Astrocyte (in vitro differentiated cells and primary cell): ENCODE measurements around the gene PPP1R12C. TPM values are rescaled to one million over a fixed set of nuclear protein-coding genes. Genes with fewer than 3 reads are reported as not detected.

Source experiments
- DNase-seq: peaks from one replicate; pipeline ENCODE4 v3.0.0-alpha.2; 2010; ENCODE audit warnings: low read depth
- FAIRE-seq: peaks from 2 replicates; lab custom pipeline; 2011; peaks lifted over from hg19 to GRCh38; lab: Jason Lieb, UNC
- H2AFZ ChIP-seq: 2 replicates; pipeline ENCODE4 v1.6.0; 2012; ENCODE audit warnings: low read depth, low read length, inconsistent platforms
- H3K27ac ChIP-seq: 2 replicates; pipeline ENCODE4 v1.5.1; 2011; ENCODE audit warnings: low read depth, low read length, inconsistent platforms
- H3K27me3 ChIP-seq: 2 replicates; pipeline ENCODE4 v1.6.0; 2011; ENCODE audit warnings: low read length, inconsistent platforms; ENCODE audit not compliant: insufficient read depth
- H3K36me3 ChIP-seq: 2 replicates; pipeline ENCODE4 v1.5.1; 2011; ENCODE audit warnings: low read length, inconsistent platforms; ENCODE audit not compliant: insufficient read depth
- H3K4me1 ChIP-seq: 2 replicates; pipeline ENCODE4 v1.5.1; 2011; ENCODE audit warnings: low read length, inconsistent platforms; ENCODE audit not compliant: insufficient read depth
- H3K4me2 ChIP-seq: 2 replicates; pipeline ENCODE4 v1.6.0; 2012; ENCODE audit warnings: low read length, inconsistent platforms
- H3K4me3 ChIP-seq: 2 replicates; pipeline ENCODE4 v1.5.1; 2011; ENCODE audit warnings: low read depth, mild to moderate bottlenecking, low read length, inconsistent platforms; ENCODE audit not compliant: insufficient read depth
- H3K79me2 ChIP-seq: 2 replicates; pipeline ENCODE4 v1.6.0; 2012; ENCODE audit warnings: mild to moderate bottlenecking, low read length, inconsistent platforms; ENCODE audit not compliant: insufficient read depth
- H3K9ac ChIP-seq: 2 replicates; pipeline ENCODE4 v1.6.0; 2012; ENCODE audit warnings: mild to moderate bottlenecking, low read length, inconsistent platforms
- H3K9me3 ChIP-seq: 2 replicates; pipeline ENCODE4 v1.5.1; 2012; ENCODE audit warnings: low read depth, mild to moderate bottlenecking, low read length, inconsistent platforms; ENCODE audit not compliant: insufficient read depth
- H4K20me1 ChIP-seq: 2 replicates; pipeline ENCODE4 v1.6.0; 2012; ENCODE audit warnings: low read length, inconsistent platforms; ENCODE audit not compliant: insufficient read depth
- H3K27ac Mint-ChIP-seq: one replicate; pipeline ENCODE4 v1.8.0; 2021; ENCODE audit warnings: mild to moderate bottlenecking, mixed read lengths; ENCODE audit not compliant: unreplicated experiment
- H3K27me3 Mint-ChIP-seq: one replicate; pipeline ENCODE4 v1.8.0; 2021; ENCODE audit warnings: low read depth, mixed read lengths; ENCODE audit not compliant: unreplicated experiment
- H3K36me3 Mint-ChIP-seq: one replicate; pipeline ENCODE4 v1.8.0; 2021; ENCODE audit warnings: low read depth, mixed read lengths; ENCODE audit not compliant: unreplicated experiment
- H3K4me1 Mint-ChIP-seq: one replicate; pipeline ENCODE4 v1.8.0; 2021; ENCODE audit warnings: low read depth, mixed read lengths; ENCODE audit not compliant: unreplicated experiment
- H3K4me3 Mint-ChIP-seq: one replicate; pipeline ENCODE4 v1.8.0; 2021; ENCODE audit warnings: mild to moderate bottlenecking, moderate library complexity, mixed read lengths; ENCODE audit not compliant: unreplicated experiment
- H3K9me3 Mint-ChIP-seq: one replicate; pipeline ENCODE4 v1.8.0; 2021; ENCODE audit warnings: mild to moderate bottlenecking, mixed read lengths; ENCODE audit not compliant: unreplicated experiment
- EZH2 ChIP-seq: IDR thresholded peaks from 2 replicates; pipeline ENCODE4 v1.6.1; 2012; ENCODE audit warnings: mild to moderate bottlenecking, low read length, inconsistent platforms; ENCODE audit not compliant: insufficient read depth
- total RNA-seq: library from RNA; stranded (reverse); gene quantifications from 2 replicates; pipeline ENCODE4 v1.2.1, GENCODE V29; 2021
- TF ChIP-seq, protein P1 (sequence below): IDR thresholded peaks from 2 replicates; pipeline ENCODE4 v1.5.1; 2011; ENCODE audit warnings: low read depth, mild to moderate bottlenecking, inconsistent platforms, low read length, moderate library complexity; ENCODE audit not compliant: insufficient read depth

PPP1R12C gene
- total RNA-seq, 1 donor from 2014 or later: 86.2 TPM

DNA sequence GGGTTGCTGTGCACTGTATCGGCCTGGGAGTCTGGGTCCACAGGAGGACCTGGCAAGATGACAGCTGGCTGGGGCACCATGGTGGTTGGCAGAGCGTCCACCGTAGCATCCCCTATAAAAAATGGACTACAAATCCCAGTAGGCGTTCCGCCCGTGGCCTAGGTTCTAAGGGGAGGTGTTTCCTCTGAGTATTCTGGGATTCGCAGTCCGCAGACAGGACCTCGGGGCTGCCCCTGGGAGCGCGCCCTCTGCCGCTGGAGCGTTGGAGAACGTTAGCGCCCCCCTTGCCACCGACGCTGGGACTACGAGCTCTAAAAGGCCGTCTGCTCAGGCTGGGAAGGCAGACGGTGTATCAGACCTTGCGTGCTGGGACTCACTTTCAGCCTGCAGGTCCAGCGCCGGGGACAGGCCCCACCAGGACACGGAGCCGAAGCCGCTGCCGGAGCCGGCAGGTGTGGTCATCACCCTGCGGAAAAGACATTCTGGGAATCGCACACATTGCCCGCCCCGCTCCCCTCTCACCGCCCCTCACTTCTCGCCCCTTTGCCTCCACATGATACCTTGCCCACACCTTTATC is 48.6 kb upstream of the PPP1R12C start:
- H3K27me3 Mint-ChIP-seq: peaks cover 31% of the 10 kb centered on the region
- no peaks in the 10 kb centered on the region for H3K4me1 Mint-ChIP-seq
- no peaks in the 10 kb centered on the region for H3K36me3 ChIP-seq
- TF ChIP-seq, protein P1, sequence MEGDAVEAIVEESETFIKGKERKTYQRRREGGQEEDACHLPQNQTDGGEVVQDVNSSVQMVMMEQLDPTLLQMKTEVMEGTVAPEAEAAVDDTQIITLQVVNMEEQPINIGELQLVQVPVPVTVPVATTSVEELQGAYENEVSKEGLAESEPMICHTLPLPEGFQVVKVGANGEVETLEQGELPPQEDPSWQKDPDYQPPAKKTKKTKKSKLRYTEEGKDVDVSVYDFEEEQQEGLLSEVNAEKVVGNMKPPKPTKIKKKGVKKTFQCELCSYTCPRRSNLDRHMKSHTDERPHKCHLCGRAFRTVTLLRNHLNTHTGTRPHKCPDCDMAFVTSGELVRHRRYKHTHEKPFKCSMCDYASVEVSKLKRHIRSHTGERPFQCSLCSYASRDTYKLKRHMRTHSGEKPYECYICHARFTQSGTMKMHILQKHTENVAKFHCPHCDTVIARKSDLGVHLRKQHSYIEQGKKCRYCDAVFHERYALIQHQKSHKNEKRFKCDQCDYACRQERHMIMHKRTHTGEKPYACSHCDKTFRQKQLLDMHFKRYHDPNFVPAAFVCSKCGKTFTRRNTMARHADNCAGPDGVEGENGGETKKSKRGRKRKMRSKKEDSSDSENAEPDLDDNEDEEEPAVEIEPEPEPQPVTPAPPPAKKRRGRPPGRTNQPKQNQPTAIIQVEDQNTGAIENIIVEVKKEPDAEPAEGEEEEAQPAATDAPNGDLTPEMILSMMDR: peak; percentile 60
- no peak for TF ChIP-seq EZH2
- H3K27me3 ChIP-seq: peaks cover 22% of the 10 kb centered on the region
- H4K20me1 ChIP-seq: no peaks in the 10 kb centered on the region
- H3K9ac ChIP-seq: peak overlapping the region; percentile 16
- H2AFZ ChIP-seq: peak overlapping the region; percentile 88
- no peak for FAIRE-seq
- peak overlapping the region; percentile 93 for H3K4me2 ChIP-seq
- DNase-seq: peak; percentile 34
- H3K4me1 ChIP-seq: peaks cover 5% of the 10 kb centered on the region
- no peaks in the 10 kb centered on the region for H3K9me3 ChIP-seq
- H3K36me3 Mint-ChIP-seq: peaks cover 2% of the 10 kb centered on the region
- peak overlapping the region; percentile 59 for H3K4me3 ChIP-seq
- H3K27ac Mint-ChIP-seq: peak overlapping the region; percentile 93
- no peaks in the 10 kb centered on the region for H3K79me2 ChIP-seq
- no peak overlapping the region for H3K27ac ChIP-seq
- peak overlapping the region; percentile 98 for H3K4me3 Mint-ChIP-seq
- H3K9me3 Mint-ChIP-seq: no peaks in the 10 kb centered on the region

DNA sequence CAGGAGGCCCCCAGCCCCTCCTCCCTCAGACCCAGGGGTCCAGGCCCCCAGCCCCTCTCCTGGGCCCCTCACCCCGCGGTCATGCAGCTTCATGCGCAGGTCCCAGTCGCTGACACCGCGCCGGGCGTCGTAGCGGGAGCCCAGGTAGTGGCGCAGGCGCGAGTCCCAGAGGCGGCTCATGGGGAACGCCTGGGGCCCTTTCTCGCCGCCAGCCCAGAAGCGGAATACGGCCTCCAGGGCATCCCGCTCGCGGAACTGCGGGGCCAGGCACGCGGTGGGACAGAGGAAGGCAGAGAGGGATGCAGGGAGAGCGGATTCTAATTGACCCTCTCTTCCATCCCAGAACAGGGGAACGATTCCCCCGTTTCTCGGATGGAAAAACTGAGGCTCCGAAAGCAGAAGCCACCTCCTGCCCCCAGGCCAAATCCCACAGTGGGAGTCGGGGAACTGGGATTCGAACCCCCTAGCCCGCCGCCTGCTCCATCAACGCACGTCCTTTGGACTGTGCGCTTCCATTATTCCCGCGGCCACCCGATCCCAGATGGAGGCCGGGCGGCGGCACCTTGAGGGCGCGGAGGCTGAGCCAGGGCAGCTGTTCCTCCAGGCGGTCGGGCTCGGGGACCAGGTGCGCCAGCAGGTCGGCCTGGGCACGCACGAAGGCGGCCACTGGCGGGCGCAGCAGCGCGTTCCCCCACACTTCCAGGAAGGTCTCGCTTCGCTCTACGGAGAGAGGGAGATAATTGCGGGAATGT is 44.3 kb upstream of the PPP1R12C start:
- Histone ChIP-seq H3K36me3 (no peaks in the 10 kb centered on the region), H3K27me3 (peaks cover 12% of the 10 kb centered on the region), H3K9me3 (no peaks in the 10 kb centered on the region), H3K9ac (no peak overlapping the region), H2AFZ (no peak overlapping the region), H3K4me2 (no peak overlapping the region), H3K27ac (no peak overlapping the region), H3K4me1 (peaks cover 7% of the 10 kb centered on the region), H3K79me2 (no peaks in the 10 kb centered on the region), H3K4me3 (no peak overlapping the region), H4K20me1 (no peaks in the 10 kb centered on the region)
- Mint-ChIP-seq H3K36me3 (peaks cover 2% of the 10 kb centered on the region), H3K4me1 (peaks cover 3% of the 10 kb centered on the region), H3K9me3 (no peaks in the 10 kb centered on the region), H3K27ac (no peak overlapping the region), H3K27me3 (peaks cover 26% of the 10 kb centered on the region), H3K4me3 (no peak overlapping the region)
- FAIRE-seq (no peak), DNase-seq (no peak)
- peak; percentile 38 for TF ChIP-seq EZH2
- TF ChIP-seq, protein P1: no peak

DNA sequence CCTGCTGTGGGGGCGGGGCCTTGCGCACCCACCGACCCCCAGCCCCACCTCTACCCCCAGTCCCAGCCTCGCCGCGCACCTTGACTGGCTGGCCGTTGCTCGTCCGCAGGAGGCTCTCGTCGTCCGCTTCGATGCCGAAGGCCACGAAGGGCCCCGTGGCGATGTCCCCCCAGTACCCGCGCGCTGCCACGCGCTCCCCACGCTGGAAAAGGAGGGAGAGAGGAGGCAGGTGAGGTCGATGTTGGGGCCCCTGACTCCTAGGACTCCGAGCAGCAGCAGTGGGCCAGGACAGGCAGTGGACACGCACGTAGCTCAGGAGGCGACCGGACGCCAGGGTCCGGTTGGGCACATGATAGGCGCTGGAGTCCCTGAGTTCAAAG is 43.5 kb upstream of the PPP1R12C start:
- Histone ChIP-seq H3K4me3 (no peak overlapping the region), H3K4me2 (no peak overlapping the region), H2AFZ (no peak overlapping the region), H3K27ac (no peak overlapping the region), H3K4me1 (peaks cover 6% of the 10 kb centered on the region), H3K9me3 (no peaks in the 10 kb centered on the region), H3K27me3 (peaks cover 16% of the 10 kb centered on the region), H3K9ac (no peak overlapping the region), H4K20me1 (no peaks in the 10 kb centered on the region), H3K36me3 (no peaks in the 10 kb centered on the region), H3K79me2 (no peaks in the 10 kb centered on the region)
- Mint-ChIP-seq H3K4me1 (peaks cover 3% of the 10 kb centered on the region), H3K4me3 (no peak overlapping the region), H3K27me3 (peaks cover 30% of the 10 kb centered on the region), H3K9me3 (no peaks in the 10 kb centered on the region), H3K36me3 (peaks cover 2% of the 10 kb centered on the region), H3K27ac (no peak overlapping the region)
- DNase-seq (no peak), FAIRE-seq (no peak)
- TF ChIP-seq, protein P1: no peak
- TF ChIP-seq EZH2: peak; percentile 70
